Left colon (tissue), 2 donors: ENCODE results near the gene VSIG10L. TPM values are rescaled to one million over a fixed set of nuclear protein-coding genes. Genes with fewer than 3 reads are reported as not detected.

Source experiments
- ATAC-seq: fragments of 200-7000 bp; cut with Tn5 transposase; one replicate; pipeline ENCODE4 v1.9.1; 2020; ENCODE audit warnings: mild to moderate bottlenecking, moderate library complexity
- DNase-seq, 2 donors: peaks; one replicate each; pipeline ENCODE4 v3.0.0-alpha.2; 2020
- intact Hi-C, 2 donors: fragments of 100-400 bp; cut with DNase I in 1 of 2; cut with micrococcal nuclease in 1 of 2; formaldehyde crosslinking; loops; one replicate each; pipeline versions ENCODE4 v1.11.2 to v1.14.0; 2022; cut with DNase I, micrococcal nuclease
- total RNA-seq, 2 donors: library from RNA; stranded (reverse); fragmentation: NEBNext Ultra II Directional; extraction: Animal tissue kit (Norgen Biotek cat#: 25700); gene quantifications; one replicate each; pipeline ENCODE4 v1.2.1, GENCODE V29; 2021
- donor health status: DM: no; HTN: no; CAD: no.
- donor health status: DM: yes; HTN: yes; CAD: no.

The VSIG10L gene
- total RNA-seq, 2 donors from 2014 or later = 1.7 to 2.1 TPM

DNA sequence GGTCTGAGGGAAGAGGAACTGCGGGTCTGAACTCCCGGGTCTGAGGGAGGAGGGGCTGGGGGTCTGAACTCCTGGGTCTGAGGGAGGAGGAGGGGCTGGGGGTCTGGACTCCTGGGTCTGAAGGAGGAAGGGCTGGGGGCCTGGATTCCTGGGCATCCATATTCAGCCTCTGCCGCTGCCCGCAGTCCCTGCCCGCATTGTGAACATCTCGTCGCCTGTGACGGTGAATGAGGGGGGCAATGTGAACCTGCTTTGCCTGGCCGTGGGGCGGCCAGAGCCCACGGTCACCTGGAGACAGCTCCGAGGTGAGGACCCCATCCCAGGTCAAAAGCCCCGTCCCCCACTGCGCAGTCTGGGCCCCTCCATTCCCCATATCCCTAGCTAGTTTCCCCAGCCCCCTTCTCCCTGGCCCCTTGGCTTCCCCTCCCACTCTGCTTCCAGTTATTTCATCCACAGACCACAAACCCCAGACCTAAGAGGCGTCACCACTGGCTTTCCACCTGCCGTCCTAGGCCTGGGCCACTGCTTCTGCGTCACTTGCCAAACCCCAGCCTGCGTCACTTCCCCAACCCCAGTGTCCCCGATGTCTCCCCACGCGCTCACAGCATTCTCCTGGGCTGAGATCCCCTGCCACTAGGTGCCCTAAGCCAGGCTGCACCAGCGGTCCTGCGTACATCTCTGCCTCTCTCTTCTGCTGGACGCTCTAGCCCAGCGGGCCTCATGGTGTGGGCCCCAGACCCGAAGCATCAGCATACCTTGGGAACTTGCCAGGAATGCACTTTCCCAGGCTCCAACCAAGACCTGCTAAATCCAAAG is 16.6 kb downstream of the VSIG10L start:
- intact Hi-C loops = loop anchor here in 1 of 2 donors (10.0 kb wide), 1 partner anchor 89 kb away; the partner anchor contains the start of gene SIGLEC10
- no peak for ATAC-seq
- DNase-seq = no peak

DNA sequence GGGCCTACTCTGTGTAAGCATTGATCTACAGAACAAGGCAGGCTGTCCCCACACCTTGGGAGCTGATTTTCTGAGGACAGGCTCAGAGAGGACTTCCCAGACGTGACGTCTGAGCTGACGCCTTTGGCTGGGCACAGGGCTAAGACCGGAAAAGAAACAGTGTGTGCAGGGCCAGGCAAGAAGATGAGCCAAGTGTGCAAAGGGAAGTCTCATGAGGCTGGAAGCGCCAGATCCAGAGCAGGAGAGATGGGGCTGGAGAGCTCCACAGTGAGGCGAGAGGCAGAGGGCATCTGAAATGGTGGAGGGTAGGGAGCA is 17.8 kb downstream of the VSIG10L start:
- DNase-seq (no peak), ATAC-seq (no peak)
- intact Hi-C loops = loop anchor here in 1 of 2 donors (10.0 kb wide), 1 partner anchor 91 kb away; the partner anchor contains the start of gene SIGLEC10

DNA sequence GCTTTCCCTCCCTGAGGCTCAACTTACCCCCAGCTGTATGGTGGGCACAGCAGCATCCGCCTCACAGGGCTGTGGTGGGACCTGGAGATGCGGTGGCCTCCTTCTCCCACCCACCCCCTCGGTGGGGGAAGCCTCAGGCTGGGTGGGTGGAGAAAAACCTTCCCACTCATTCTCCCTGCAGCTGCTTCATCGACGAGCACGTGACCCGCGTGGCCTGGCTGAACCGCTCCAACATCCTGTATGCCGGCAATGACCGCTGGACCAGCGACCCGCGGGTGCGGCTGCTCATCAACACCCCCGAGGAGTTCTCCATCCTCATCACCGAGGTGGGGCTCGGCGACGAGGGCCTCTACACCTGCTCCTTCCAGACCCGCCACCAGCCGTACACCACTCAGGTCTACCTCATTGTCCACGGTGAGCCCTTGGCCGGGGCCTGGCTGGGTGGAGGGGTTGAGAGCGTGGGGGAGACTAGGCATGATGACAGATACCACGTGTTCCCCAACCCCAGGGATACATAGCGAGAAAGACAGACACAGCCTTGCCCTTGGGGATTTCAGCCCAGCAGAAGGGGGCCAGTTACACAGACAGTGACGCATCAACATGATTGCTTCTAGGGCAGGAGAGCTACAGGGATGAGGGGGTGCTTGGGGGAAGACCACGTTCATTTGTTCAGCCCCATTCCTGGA is 18.3 kb downstream of the VSIG10L start:
- no peak for DNase-seq
- intact Hi-C loops = loop anchor here in 1 of 2 donors (10.0 kb wide), 1 partner anchor 91 kb away; the partner anchor contains the start of gene SIGLEC10
- no peak for ATAC-seq

DNA sequence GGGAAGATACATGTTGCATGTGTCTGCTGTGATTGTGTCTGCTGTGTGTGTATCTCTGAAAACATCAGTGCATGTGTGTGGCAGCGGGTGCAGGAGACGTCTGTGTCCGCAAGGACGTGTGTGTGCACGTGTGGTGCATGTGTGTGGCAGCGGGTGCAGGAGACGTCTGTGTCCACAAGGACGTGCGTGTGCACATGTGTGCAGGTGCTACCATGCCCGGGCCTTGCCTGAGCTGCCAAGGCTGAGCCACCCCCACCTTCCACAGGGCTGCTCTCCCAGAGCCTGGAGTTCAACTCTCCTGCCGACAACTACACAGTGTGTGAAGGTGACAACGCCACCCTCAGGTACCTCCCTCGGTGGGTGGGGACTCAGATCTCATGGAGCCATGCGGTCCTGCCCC is 20.1 kb downstream of the VSIG10L start:
- intact Hi-C loops = loop anchor here in 1 of 2 donors (10.0 kb wide), 1 partner anchor 93 kb away; the partner anchor contains the start of gene SIGLEC10
- no peak for DNase-seq
- ATAC-seq = no peak

GRCh38 chr19:51320280-51320657 is 21.7 kb downstream of the VSIG10L start:
- DNase-seq (no peak), ATAC-seq (no peak)
- intact Hi-C loops = loop anchor here in 1 of 2 donors (10.0 kb wide), 1 partner anchor 95 kb away; the partner anchor contains the start of gene SIGLEC10

GRCh38 chr19:51319649-51320279 is 22.2 kb downstream of the VSIG10L start:
- ATAC-seq (no peak), DNase-seq (no peak)
- intact Hi-C loops = loop anchor here in 1 of 2 donors (10.0 kb wide), 1 partner anchor 95 kb away; the partner anchor contains the start of gene SIGLEC10

DNA sequence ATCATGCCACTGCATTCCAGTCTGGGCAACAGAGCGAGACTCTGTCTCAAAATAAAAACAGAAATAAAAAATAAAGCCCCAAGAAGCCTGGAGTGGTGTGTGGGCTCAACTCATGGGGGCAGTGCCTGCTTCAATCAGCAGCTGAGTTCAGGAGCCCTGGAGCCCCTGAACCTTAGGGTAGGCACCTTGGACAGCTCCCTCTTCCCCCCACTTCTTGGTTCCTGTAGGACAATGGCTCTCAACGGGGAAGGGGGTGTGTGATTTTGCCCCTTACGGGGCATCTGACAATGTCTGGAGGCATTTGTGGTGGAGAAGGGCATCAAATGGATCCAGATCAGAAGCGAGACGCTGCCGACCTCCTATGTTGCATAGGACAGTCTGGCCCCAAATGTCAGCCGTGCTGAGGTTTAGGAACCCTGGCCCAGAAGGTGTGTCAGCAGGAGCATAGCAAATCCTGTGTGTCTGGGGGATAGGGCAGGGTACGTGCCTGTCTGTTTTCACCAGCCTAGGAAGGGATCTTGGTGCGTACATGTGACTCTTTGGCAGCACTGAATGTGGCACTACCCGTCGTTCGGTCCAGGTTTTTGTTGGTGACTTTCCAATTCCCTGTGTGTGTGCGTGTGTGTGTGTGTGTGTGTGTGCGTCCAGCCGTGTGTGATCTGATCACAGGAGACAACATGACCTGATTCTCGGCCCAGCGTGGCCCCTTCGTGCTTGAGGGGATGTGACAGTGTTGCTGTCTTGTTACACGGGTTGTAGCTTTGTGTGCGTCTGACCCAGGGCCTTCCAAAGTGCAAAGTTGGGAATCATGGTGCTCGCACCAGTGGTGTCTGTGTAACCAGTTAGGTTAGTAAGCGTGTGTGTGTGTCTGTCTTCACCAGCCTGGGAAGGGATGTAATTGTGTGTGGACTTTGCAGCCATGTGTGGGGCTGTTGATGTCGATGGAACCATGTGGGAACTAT is 23.0 kb downstream of the VSIG10L start:
- intact Hi-C loops = no loop called here
- DNase-seq (no peak), ATAC-seq (no peak)

- intact Hi-C loops = no loop called here
- DNase-seq (no peak), ATAC-seq (no peak)
Measured at GRCh38 chr19:51317968-51318367, 24.0 kb downstream of the VSIG10L start.

DNA sequence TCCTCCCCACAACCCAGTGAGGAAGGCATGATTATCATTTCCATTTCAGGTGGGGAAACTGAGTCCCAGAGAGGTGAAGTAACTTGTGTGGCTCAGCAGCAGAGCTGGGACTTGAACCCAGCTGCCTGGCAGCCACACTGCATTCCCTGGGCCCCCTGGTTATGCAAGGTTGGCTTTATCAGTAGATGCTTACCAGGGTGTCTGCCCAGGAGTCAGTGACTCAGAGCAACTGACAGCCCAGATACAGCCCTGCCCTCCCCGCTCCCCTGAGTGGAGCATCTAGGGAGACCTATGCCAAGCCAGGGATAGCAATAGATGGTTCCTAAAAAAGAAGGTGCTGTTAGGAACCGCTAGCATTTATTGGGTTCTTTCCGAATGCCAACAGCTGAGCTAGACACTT is 24.6 kb downstream of the VSIG10L start:
- ATAC-seq (no peak), DNase-seq (no peak)
- intact Hi-C loops = no loop called here

DNA sequence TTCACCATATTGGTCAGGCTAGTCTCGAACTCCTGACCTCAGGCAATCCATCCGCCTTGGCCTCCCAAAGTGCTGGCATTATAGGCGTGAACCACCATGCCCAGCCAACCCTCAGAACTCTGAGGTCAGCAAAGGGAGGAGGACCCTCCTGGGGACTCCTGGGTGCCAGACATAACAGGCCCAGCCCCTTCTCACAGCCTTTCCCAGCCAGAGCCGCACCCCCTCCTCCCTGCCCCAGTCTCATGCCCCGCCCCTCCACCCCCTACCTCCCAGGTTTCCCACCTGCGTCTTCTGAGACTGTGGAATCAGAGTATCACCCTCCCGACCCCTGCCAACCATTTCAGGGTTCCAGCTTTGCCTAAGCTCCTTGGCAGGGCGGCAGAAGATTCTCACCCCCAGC is 25.3 kb downstream of the VSIG10L start:
- intact Hi-C loops = no loop called here
- no peak for ATAC-seq
- DNase-seq = no peak

DNA sequence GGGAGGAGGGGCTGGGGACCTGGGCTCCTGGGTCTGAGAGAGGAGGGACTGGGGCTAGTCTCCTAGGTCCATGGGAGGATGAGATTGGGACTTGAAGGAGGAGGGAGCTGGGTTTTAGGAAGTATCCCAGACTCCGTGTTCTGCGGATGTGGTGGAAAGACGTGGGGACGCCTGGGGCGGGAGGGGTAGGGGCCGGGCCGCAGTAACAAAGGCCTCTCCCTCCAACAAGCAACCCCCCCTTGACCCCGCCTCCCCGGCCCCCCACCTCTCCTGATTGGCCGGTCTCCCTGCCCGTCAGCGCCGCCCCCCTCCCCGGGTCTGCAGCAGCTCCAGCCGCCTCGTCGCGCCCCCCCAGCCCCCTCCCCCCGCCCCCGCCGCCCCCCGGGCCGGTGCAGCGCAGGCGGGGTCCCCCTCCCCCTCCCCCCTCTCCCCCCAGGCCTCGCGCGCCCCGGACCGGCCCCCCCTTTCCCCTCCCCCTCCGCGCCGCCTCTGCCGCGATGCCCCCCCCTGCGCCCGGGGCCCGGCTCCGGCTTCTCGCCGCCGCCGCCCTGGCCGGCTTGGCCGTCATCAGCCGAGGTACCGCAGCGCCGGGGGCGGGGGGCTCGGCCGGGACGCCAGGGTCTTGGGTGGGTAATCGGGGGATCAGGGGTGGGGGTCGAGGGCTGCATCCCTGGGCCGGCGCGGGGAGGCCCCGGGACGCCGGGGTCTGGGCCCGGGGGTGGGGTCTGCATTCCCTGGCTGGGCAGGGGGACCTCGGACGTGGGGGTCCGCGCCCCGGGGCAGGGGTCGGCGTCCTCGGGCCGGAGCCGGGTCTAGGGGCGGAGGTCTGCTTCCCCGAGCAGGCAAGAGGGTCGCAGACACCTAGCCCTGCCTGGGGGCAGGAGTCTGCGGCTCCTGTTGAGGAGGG is 30.3 kb downstream of the VSIG10L start, which contains the start of gene IGLON5:
Gene IGLON5 (plus strand): TSS at position 294 of the 907 bp plus-strand sequence. CDS start 204 bp downstream, at position 498.
- no peak for DNase-seq
- ATAC-seq = no peak
- intact Hi-C loops = no loop called here

DNA sequence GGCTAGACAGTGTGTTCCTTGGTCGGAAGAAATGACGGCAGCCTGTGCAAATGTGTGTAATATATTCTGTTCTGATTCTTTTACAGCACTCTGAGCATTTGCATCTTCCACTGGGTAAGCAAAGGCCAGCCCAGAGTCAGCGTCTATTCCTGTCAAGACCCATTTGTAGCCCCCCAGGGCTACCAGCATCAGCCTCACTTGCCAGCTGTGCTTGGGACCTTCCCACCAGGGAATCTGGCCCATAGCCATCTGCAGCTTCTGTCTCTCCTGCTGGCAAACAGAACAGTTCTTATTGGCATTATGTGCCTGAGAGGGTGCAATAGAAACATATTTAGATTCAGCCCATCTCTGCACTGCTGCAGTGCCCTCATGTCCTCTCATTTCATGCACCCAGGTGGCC is 36.5 kb downstream of the VSIG10L start:
- intact Hi-C loops = no loop called here
- ATAC-seq (no peak), DNase-seq (no peak)

DNA sequence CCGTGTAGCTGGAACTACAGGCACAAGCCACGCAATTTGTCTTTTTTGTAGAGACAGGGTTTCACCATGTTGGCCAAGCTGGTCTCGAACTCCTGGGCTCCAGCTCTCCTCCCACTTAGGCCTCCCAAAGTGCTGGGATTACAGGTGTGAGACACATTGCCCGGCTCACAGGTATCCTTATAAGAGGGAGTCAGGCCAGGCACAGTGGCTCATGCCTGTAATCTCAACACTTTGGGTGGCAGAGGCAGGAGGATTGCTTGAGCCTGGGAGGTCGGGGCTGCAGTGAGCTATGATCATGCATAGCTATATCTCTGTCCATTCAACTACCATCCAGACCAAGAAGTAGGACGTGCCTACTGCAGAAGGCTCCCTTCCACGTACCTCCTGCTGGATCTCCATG is 40.7 kb downstream of the VSIG10L start:
- ATAC-seq = no peak
- intact Hi-C loops = no loop called here
- DNase-seq = no peak

GRCh38 chr19:51297406-51297805 is 44.5 kb downstream of the VSIG10L start:
- intact Hi-C loops = no loop called here
- ATAC-seq (no peak), DNase-seq (no peak)

DNA sequence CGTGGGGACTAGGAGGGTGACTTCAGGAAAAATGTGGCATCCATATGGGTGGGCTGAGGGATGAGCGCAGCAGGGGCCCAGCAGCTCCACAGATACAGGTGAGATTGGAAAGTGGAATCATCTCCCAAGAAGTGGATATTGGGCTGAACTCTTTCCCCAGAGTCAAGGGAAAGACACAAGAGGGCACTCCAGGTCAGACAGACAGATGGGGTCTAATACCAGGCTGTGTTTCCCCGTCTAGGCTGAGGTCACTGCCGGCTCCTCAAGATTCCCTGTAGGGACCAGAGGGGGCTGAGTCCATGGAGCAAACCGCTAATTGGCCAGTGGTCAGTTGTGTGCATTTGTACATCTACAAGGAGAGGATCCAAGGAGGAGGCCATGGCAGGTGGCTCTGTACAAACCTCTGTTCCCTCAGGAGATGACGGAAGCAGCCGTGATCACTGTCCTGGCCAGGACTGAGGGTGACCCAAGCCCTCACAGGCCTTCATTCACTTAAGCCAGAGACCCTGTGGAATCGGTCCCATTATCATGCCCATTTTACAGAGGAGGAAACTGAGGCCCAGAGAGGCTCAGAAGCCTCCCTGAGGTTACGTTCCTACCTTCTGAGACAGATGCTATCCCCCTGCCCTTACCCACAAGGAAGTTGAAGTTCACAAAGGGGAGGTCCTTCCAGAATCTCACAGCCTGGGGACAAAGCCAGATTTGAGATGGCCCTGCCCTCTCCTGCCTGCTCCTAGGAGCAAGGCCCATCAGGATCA is 45.4 kb downstream of the VSIG10L start:
- ATAC-seq = no peak
- DNase-seq = no peak
- intact Hi-C loops = no loop called here

- DNase-seq (no peak), ATAC-seq (no peak)
- intact Hi-C loops = no loop called here
Measured at GRCh38 chr19:51295382-51296126, 46.4 kb downstream of the VSIG10L start.
